IPS DF 4.7 (cell line): ENCODE data around the gene ATXN10.
A peak's percentile ranks its signal among the peaks of the same experiment; 100 is the strongest.
"Not testable (repeated sequence)": the region's sequence is repeated elsewhere in the genome, so short reads cannot be mapped to it uniquely, and the experiment has no call there.

Experiments
- DNase-seq: peaks from one replicate; pipeline ENCODE4 v3.0.0-alpha.2; 2013; ENCODE audit warnings: low spot score; ENCODE audit errors: extremely low read depth

The ATXN10 gene, protein sequence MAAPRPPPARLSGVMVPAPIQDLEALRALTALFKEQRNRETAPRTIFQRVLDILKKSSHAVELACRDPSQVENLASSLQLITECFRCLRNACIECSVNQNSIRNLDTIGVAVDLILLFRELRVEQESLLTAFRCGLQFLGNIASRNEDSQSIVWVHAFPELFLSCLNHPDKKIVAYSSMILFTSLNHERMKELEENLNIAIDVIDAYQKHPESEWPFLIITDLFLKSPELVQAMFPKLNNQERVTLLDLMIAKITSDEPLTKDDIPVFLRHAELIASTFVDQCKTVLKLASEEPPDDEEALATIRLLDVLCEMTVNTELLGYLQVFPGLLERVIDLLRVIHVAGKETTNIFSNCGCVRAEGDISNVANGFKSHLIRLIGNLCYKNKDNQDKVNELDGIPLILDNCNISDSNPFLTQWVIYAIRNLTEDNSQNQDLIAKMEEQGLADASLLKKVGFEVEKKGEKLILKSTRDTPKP

DNA sequence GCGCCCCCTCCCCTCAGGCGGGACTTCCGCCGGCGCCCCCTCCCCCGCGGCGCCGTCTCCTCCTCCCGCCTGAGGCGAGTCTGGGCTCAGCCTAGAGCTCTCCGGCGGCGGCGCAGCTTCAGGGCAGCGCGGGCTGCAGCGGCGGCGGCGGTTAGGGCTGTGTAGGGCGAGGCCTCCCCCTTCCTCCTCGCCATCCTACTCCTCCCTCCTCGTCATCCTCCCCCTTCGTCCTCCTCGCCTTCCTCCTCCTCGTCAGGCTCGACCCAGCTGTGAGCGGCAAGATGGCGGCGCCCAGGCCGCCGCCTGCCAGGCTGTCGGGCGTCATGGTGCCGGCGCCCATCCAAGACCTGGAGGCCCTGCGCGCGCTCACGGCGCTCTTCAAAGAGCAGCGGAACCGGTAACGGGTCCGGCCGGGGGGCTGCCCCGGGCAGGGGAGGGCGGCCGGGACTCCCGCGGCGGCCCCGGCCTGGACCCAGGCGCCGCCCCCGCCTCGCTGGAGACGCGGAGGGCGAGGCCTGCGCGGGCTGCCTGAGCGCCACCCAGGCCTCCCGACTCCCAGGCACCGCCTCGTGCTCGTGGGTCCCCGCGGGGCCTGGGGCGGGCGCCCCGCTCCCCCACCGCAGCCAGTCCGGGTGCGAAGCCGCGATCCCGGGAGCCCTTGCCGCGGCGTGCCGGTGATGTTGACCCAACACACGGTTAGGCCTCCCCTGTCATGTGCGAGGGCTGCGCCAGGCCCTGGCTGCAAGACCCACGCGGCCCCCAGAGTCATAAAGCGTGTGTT is at the start of gene ATXN10:
ATXN10 (plus strand) TSS at position 52 of the 781 bp plus-strand sequence; CDS start at position 282, 230 bp downstream.
- DNase-seq, result peak; percentile 46

- no peak for DNase-seq
These were observed 49.6 kb upstream of the ATXN10 start for GRCh38 chr22:45621836-45622600.

DNA sequence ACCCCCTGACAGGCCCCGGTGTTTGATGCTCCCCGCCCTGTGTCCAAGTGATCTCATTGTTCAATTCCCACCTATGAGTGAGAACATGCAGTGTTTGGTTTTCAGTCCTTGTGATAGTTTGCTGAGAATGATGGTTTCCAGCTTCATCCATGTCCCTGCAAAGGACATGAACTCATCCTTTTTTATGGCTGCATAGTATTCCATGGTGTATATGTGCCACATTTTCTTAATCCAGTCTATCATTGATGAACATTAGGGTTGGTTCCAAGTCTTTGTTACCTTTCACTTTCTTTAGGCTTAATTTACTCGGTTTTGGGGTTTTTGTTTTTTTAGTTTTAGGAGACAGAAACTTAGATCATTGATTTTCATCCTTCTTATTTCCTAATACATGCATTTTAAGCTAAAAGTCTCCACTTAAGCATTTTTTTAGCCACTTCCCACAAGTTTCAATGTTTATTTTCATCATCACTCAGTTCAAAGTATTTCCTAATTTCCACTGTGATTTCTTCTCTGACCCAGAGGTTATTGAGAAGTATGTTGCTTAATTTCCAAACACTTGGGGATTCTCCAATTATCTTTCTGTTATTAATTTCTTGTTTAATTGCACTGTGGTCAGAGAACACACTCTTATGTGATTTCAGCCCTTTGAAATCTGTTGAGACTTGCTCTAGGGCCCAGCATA is 48.0 kb upstream of the ATXN10 start:
- DNase-seq, result not testable (repeated sequence)

DNA sequence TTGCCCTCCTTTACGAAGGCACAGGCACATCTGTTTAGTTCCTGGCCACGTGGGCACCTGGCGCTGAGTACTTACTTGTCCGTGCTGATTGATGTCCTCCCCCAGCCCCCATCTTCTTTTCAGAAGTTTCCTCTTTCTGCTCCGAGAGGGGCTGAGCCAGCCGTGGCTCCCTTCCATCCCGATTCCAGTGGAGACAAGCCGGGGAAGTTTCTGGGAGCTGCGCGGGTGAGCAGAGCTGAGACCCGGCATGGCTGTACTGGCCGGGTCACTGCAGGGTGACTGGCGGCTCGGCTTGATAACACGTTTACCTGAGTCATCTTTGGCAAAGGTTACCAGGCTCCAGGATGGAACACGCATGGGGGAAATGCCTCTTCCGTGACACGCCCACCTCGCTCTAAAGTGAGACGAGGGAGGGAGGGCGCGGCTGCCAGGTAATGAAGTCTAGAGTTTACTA is 45.4 kb upstream of the ATXN10 start:
- DNase-seq, result no peak

- no peak for DNase-seq
These were observed 44.0 kb upstream of the ATXN10 start for GRCh38 chr22:45627489-45628233.

DNA sequence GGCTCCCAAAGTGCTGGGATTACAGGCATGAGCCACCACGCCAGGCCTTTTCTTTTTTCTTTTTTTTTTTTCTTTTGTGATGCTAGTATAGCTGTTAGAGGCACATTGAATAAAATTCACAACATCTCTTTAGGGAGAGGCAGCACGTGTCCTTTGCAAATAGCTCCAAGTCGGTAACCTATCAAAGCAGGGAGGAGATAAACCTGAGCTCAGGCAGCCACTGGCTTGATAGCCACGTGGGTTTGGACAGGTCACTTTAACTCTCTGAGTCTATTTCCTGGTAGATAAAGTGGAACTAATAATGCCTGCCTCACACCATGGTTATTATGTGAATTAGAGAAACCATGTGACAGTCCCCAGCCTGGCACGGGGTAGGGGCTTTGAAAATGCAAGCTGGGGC is 43.1 kb upstream of the ATXN10 start:
- no peak for DNase-seq

GRCh38 chr22:45629469-45630089 is 42.1 kb upstream of the ATXN10 start:
- DNase-seq, result no peak

- DNase-seq, result no peak
These were observed 41.2 kb upstream of the ATXN10 start for GRCh38 chr22:45630436-45630835.

DNA sequence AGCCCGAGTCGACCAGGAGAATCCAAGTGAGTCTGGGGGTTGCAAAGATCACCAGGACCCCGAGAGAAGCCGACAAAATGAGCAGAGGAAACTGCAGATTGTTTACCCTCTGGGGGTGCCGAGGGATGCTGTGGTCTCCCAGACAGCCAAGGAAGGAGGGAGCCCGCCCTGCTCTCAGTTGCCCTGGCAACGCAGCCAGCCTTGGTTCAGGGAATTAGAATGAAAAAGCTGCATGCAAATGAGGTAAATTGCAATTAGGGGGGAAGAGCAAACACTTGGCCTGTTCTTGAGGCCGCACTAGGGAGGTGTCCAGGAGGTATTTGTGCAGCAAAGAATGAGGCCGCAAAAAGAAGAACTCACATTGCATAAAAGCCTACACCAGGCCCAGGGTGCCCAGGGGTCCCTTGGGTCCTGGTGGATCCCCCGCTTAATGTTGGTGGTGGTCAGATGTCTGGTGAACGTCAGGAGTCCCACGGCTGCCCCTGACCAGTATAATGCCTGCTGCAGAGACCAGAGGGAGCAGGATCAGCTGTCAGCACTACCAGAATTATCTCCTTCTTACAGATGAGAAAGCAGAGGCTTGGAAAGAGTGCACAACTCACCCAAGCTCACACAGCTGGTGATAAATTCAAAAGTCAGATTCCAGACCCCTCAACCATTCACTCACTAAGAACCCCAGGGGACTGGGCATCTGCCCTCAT is 40.3 kb upstream of the ATXN10 start:
- DNase-seq, result no peak

- no peak for DNase-seq
These were observed 39.8 kb upstream of the ATXN10 start for GRCh38 chr22:45631841-45632238.

DNA sequence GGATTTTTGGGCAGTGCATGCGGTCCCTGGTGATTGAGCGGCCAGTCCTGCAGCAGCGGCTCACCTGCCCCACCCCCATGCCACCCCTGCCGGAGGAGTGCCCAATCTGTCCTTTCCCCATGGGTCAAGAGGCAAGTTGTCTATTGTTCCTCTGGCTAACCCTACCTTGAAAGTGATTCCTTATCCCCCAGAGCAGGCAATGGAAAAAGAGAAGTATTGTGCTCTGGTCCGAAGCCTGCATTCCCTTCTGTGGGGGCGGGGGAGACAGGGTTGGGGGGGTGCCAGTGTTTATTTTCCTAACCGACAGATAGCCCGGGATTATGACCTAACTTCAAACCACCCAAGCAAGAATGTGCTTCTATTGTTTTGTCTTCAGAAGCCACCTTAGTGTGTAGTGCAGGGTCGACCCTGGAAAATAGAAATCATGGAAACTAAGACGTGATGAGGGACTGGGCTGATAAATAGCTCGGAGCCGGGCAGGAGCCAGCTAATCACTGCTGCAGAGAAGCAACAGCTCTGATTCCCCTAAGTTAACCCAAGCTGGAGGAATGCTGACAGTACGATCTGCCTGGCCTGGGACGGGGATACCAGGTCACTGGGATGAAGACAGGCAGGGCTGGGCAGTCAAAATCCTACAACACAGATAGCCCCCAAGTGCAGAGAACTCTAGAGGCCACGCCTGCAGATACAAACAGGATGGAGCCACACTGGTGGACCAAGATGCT is 38.7 kb upstream of the ATXN10 start:
- no peak for DNase-seq

GRCh38 chr22:45636683-45637082 is 35.0 kb upstream of the ATXN10 start:
- no peak for DNase-seq

DNA sequence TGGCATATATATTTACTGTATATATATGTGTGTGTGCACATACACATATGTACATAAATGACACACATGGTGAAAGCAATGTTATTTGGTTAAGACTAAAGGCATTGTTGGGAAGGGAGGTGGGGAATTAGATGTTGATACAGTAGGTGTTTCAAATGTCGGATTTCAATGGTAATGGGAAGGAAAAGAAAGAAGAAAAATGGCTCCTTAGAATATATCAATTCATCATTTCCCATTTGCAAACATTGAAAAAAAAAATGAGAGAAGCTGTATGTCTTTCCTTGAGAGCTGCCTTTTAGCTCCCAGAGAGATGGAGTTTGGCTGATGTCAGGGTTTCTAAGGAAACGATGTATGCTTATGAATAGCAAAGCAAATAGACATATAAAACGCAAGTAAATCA is 33.4 kb upstream of the ATXN10 start:
- DNase-seq, result no peak

- no peak for DNase-seq
These were observed 32.5 kb upstream of the ATXN10 start for GRCh38 chr22:45638834-45639746.

GRCh38 chr22:45639747-45640102 is 31.9 kb upstream of the ATXN10 start:
- DNase-seq, result no peak

- DNase-seq, result no peak
These were observed 31.2 kb upstream of the ATXN10 start for GRCh38 chr22:45640291-45640940.
